HCT116 (cell line): ENCODE results near the gene PRMT2.
"Not testable (repeated sequence)": the region's sequence is repeated elsewhere in the genome, so short reads cannot be mapped to it uniquely, and the experiment has no call there.

ENCODE experiments used
- CEBPB ChIP-seq: IDR thresholded peaks from 2 replicates; pipeline ENCODE4 v1.6.1; 2012; ENCODE audit warnings: low read depth
- CTCF ChIP-seq, 3 experiments: fragments of 200-600 bp in 1 of 3; sonication (generic) in 1 of 3; IDR thresholded peaks in 2 of 3; conservative IDR thresholded peaks in 1 of 3; 2 replicates each; pipeline ENCODE4 v1.5.1; 2012 to 2017; ENCODE audit warnings: low read depth in 2 of 3, low read length in 2 of 3, antibody characterized with exemption in 1 of 3, borderline replicate concordance in 1 of 3, control low read depth in 1 of 3, mild to moderate bottlenecking in 1 of 3, mixed read lengths in 1 of 3, mixed run types in 1 of 3, moderate library complexity in 1 of 3; ENCODE audit not compliant: insufficient read depth in 1 of 3
- MAX ChIP-seq: IDR thresholded peaks from 2 replicates; pipeline ENCODE4 v1.6.1; 2012
- POLR2A ChIP-seq: IDR thresholded peaks from 2 replicates; pipeline ENCODE4 v1.7.0; 2011; ENCODE audit warnings: borderline replicate concordance; ENCODE audit not compliant: insufficient read depth, insufficient read length; ENCODE audit errors: extremely low read depth
- SRF ChIP-seq: IDR thresholded peaks from 2 replicates; pipeline ENCODE4 v1.6.1; 2012; ENCODE audit warnings: low read depth

- TF ChIP-seq CTCF (IDR thresholded peaks at IDR 0.05 in 2 of 3, conservative IDR thresholded peaks at IDR 0.05 in 1 of 3; ENCODE audit: borderline replicate concordance in 1 of 3, insufficient read depth in 1 of 3, low read depth in 2 of 3, low read length in 2 of 3); MAX; POLR2A; CEBPB; SRF: not testable (repeated sequence)
These were observed 46.1 kb downstream of the PRMT2 start for GRCh38 chr21:46681593-46681992.
